Lung (tissue), 12 donors: Measurements from ENCODE around the gene KITLG. TPM values are rescaled to one million over a fixed set of nuclear protein-coding genes. Genes with fewer than 3 reads are reported as not detected.

Source experiments
- ATAC-seq: fragments of 200-7000 bp; cut with Tn5 transposase; one replicate; pipeline ENCODE4 v1.9.1; 2020; ENCODE audit warnings: moderate number of reproducible peaks; ENCODE audit not compliant: insufficient read depth, low FRiP score
- DNase-seq, 3 donors: peaks; one replicate each; pipeline ENCODE4 v3.0.0-alpha.2; 2013 to 2017
- H3K27ac ChIP-seq, 2 donors: one replicate each; pipeline ENCODE4 v1.5.1; 2013; ENCODE audit warnings: mild to moderate bottlenecking in 2 of 2, moderate library complexity in 2 of 2, control low read depth in 1 of 2, inconsistent platforms in 1 of 2, low read depth in 1 of 2, low read length in 1 of 2
- H3K27me3 ChIP-seq, 3 donors: one replicate each; pipeline ENCODE4 v1.5.1; 2013; ENCODE audit warnings: low read length in 2 of 3; ENCODE audit not compliant: control insufficient read depth in 3 of 3, insufficient read depth in 3 of 3
- H3K36me3 ChIP-seq, 4 donors: one replicate each; pipeline ENCODE4 v1.5.1; 2013; ENCODE audit warnings: low read length in 4 of 4, mild to moderate bottlenecking in 1 of 4, moderate library complexity in 1 of 4; ENCODE audit not compliant: control insufficient read depth in 4 of 4, insufficient read depth in 4 of 4
- H3K4me1 ChIP-seq, 5 donors: one replicate each; pipeline ENCODE4 v1.5.1; 2013; ENCODE audit warnings: low read length in 5 of 5, mild to moderate bottlenecking in 2 of 5, moderate library complexity in 1 of 5; ENCODE audit not compliant: control insufficient read depth in 5 of 5, insufficient read depth in 5 of 5
- H3K4me3 ChIP-seq: one replicate; pipeline ENCODE4 v1.5.1; 2013; ENCODE audit warnings: mild to moderate bottlenecking, control low read depth, moderate library complexity
- H3K9ac ChIP-seq, 2 donors: one replicate each; pipeline ENCODE4 v1.5.1; 2013; ENCODE audit warnings: low read length in 2 of 2, control low read depth in 1 of 2; ENCODE audit not compliant: insufficient read depth in 1 of 2
- H3K9me3 ChIP-seq, 4 donors: one replicate each; pipeline ENCODE4 v1.5.1; 2013; ENCODE audit warnings: low read length in 3 of 4, mild to moderate bottlenecking in 1 of 4, moderate library complexity in 1 of 4; ENCODE audit not compliant: control insufficient read depth in 4 of 4, insufficient read depth in 3 of 4
- CTCF ChIP-seq: IDR thresholded peaks from 2 replicates; pipeline ENCODE4 v1.5.1; 2012; ENCODE audit warnings: mild to moderate bottlenecking; ENCODE audit errors: control extremely low read depth, extremely low read depth
- whole genome bisulfite sequencing, 2 donors: extraction: QIAGEN DNeasy Blood & Tissue Kit; methylation state at CpG; one replicate each; pipeline ENCODE4 v1.1.7; 2013; 5-methylcytosine and 5-hydroxymethylcytosine counted together
- polyA plus RNA-seq, 2 donors: library from polyadenylated mRNA; stranded (reverse); fragments of 200-250 nt; gene quantifications; one replicate each; pipeline ENCODE4 v1.2.1, GENCODE V29; 2013
- total RNA-seq, 2 donors: library from RNA; depleted of rRNA in 1 of 2; stranded (reverse); fragments of >200 nt in 1 of 2; gene quantifications; one replicate each; pipeline ENCODE4 v1.2.1, GENCODE V29; 2014 to 2021
- donor health status: control.
- donor health status: control.
- donor health status: Bipolar disorder and iron deficiency.
- donor health status: healthy.
- donor health status: DM: yes; HTN: yes; CAD: no.

Gene KITLG
- total and polyA plus RNA-seq, 4 donors, result 13.7 to 142 (median 38.2) TPM

DNA sequence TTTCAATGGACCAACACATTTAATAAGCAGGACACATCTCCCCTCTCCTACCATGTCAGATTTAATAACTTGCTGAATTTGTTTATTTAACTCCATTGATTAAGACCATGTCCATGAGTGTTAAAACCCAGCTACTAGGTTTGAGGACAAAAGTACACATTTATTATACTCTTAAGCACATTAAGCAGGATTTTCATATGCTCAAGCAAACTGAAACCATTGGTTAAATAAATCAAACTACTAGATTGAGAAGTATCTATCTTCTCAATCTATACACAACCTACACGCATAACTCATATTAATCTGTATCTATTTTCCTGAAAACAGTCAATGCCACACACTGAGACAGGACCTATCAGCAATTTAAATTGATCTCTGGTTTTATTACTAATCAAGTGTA is 85.2 kb downstream of the KITLG start:
- DNase-seq (no peak), ATAC-seq (no peak)
- peaks cover 0 to 8% (median 2%) of the 10 kb centered on the region in 4 donors for H3K36me3 ChIP-seq
- no peak for TF ChIP-seq CTCF
- WGBS, 2 donors, result 85 to 94% methylated on average over 1 of the region's 1 CpG
- H3K4me1 ChIP-seq, result no peaks in the 10 kb centered on the region
- H3K9me3 ChIP-seq, result no peaks in the 10 kb centered on the region
- H3K4me3 ChIP-seq, result no peak overlapping the region
- H3K9ac ChIP-seq, result no peak overlapping the region
- no peaks in the 10 kb centered on the region for H3K27me3 ChIP-seq
- peak overlapping the region in 1 of 2 donors; percentile 9 for H3K27ac ChIP-seq

DNA sequence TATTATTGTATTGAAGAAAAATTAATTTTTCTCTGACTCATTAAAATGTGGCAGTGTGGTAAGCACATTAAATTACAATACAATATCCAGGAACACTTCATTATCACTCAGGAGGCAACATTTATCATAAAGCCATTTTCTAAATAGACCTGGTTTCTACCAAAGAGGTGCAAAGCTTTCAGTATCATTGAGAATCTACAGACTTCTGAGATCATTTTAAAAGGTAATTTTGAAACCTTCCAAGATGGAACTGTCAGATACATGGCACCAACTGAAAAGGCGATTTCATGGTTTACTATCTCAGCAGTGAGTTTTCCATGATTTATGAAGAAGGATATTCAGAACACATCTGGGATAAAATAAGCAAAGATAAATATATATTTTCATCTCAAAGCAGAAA is 85.8 kb downstream of the KITLG start:
- whole genome bisulfite sequencing, 2 donors, result 85 to 87% methylated on average over 1 of the region's 1 CpG
- no peak for ATAC-seq
- Histone ChIP-seq H3K4me3 (no peak overlapping the region), H3K4me1 (no peaks in the 10 kb centered on the region), H3K27ac (no peak overlapping the region), H3K9ac (no peak overlapping the region), H3K36me3 (peaks cover 0 to 8% (median 0%) of the 10 kb centered on the region in 4 donors), H3K9me3 (no peaks in the 10 kb centered on the region), H3K27me3 (no peaks in the 10 kb centered on the region)
- no peak for TF ChIP-seq CTCF
- no peak for DNase-seq

DNA sequence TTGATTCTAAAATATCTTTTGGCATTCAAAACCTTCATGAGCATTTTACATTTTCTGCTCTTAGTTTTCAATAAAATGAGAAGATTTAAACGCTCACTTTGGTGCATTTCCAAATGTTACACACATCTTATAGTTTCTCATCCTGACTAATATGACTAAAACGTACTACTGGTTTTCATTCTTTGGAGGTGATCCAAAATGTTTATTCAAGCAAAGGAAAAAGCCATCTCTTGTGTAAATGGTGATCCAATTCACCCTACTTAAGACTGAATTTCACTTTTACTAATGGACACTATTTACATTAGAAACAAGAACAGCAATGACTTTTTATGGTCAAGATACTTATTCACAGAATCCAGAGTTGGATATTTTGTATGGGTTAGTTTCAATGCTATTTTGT is 86.6 kb downstream of the KITLG start:
- H3K27me3 ChIP-seq, result no peaks in the 10 kb centered on the region
- no peak overlapping the region for H3K9ac ChIP-seq
- no peak for TF ChIP-seq CTCF
- ATAC-seq, result no peak
- no peak overlapping the region for H3K4me3 ChIP-seq
- no peaks in the 10 kb centered on the region for H3K4me1 ChIP-seq
- no peak overlapping the region for H3K27ac ChIP-seq
- H3K9me3 ChIP-seq, result no peaks in the 10 kb centered on the region
- peaks cover 0 to 8% (median 0%) of the 10 kb centered on the region in 4 donors for H3K36me3 ChIP-seq
- peak in 2 of 3 donors; percentile 29 to 50 for DNase-seq
- WGBS, 2 donors, result 65 to 85% methylated on average over 2 of the region's 2 CpGs

GRCh38 chr12:88490425-88490824 is 89.8 kb downstream of the KITLG start:
- WGBS, 2 donors, result 88 to 93% methylated on average over 2 of the region's 2 CpGs
- Histone ChIP-seq H3K4me3 (no peak overlapping the region), H3K9me3 (no peaks in the 10 kb centered on the region), H3K4me1 (no peaks in the 10 kb centered on the region), H3K36me3 (peaks cover 0 to 2% (median 0%) of the 10 kb centered on the region in 4 donors), H3K27me3 (no peaks in the 10 kb centered on the region), H3K9ac (no peak overlapping the region), H3K27ac (no peak overlapping the region)
- no peak for TF ChIP-seq CTCF
- ATAC-seq, result no peak
- no peak for DNase-seq
